Muscle of back (tissue), 11 donors: Measurements from ENCODE around the gene FAM43B. TPM values are rescaled to one million over a fixed set of nuclear protein-coding genes. Genes with fewer than 3 reads are reported as not detected.
A peak's percentile ranks its signal among the peaks of the same experiment; 100 is the strongest.

ENCODE experiments used
- DNase-seq, 3 donors: peaks; one replicate each; pipeline versions ENCODE4 v3.0.0 to v3.0.0-alpha.2; 2013
- polyA plus RNA-seq, 10 donors: library from polyadenylated mRNA; unstranded; fragments of 120-200 nt; gene quantifications; one replicate each; pipeline ENCODE4 v1.2.1, GENCODE V29; 2013; ENCODE audit not compliant: insufficient read length in 10 of 10

The FAM43B gene
- polyA plus RNA-seq, 10 donors, result 0.30 to 2.4 (median 0.81) TPM

GRCh38 chr1:20589331-20590278, 37.2 kb downstream of the FAM43B start:
- peak; percentile 38 to 79 (median 38) for DNase-seq

- DNase-seq, result no peak
Observed at GRCh38 chr1:20590306-20590777, 38.0 kb downstream of the FAM43B start.

DNA sequence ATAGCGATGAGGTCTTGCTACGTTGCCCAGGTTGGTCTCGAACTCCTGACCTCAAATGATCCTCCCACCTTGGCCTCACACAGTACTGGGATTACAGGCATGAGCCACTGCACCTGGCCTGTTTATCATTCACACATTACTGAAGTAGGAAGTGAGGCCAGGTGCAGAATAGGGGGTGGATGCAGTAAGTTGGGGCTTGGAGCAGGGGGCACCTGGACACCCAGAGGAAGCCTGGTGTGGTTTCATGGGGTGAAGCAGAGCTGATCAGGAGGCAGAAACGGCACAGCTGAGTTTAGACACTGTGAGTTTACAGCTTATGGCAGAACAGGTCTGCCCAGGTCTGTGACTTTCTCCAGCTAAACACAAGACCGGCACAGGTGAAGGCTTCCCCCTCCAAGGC, 41.4 kb downstream of the FAM43B start:
- no peak for DNase-seq

DNA sequence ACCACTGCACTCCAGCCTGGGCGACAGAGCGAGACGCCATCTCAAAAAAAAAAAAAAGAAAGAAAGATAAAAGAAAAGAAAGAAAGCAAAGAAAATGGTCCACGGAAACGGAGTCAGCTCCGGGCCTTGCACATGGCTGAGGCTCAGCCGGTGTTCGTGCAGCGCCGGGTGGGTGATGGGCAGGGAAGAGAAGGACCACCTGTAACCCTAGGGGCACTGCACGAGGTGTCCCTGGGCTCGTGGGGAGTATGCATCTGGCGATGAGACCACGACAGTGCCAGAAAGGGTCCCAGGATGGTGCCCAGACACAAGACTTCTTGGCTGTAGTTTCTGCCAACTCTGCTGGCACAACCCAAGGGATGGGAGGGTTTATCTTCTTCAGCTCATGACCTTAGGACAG, 42.4 kb downstream of the FAM43B start:
- no peak for DNase-seq

DNA sequence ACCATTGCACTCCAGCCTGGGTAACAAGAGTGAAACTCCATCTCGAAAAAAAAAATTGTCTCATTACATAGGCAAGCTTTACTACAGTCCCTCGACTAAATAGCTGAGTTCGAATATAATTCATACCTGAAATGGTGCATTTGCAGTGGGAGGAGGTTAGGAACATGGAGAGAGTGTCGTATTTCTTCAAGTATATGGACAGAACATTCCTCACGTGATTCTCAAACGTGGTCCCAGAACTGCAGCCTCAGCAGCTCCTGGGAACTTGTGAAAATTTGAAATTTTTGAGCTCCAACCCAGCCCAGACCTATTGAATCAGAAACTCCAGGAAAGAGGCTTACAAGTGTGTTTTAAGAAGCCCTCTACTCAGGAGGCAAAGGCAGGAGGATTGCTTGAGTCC, 43.7 kb downstream of the FAM43B start:
- no peak for DNase-seq

DNA sequence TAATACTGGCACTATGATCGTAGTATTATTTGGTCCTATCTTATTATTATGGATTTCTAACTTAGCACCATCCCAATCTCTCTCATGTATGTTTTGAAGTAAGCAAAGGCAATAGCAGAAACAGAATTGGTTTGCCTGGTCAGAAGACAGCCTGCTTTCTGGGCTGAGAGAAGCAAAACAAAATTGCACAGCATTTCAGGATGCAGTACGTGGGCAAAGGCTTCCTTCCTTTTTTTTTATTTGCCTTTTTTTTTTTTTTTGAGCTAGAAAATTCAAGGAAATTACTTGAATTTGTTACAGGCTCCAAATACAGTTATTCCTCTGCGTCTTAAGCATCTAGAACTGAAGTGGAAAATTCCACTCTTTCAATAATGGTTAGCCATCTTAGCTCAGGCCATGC, 45.3 kb downstream of the FAM43B start:
- DNase-seq, result no peak

GRCh38 chr1:20600156-20600555, 47.8 kb downstream of the FAM43B start:
- DNase-seq, result no peak

DNA sequence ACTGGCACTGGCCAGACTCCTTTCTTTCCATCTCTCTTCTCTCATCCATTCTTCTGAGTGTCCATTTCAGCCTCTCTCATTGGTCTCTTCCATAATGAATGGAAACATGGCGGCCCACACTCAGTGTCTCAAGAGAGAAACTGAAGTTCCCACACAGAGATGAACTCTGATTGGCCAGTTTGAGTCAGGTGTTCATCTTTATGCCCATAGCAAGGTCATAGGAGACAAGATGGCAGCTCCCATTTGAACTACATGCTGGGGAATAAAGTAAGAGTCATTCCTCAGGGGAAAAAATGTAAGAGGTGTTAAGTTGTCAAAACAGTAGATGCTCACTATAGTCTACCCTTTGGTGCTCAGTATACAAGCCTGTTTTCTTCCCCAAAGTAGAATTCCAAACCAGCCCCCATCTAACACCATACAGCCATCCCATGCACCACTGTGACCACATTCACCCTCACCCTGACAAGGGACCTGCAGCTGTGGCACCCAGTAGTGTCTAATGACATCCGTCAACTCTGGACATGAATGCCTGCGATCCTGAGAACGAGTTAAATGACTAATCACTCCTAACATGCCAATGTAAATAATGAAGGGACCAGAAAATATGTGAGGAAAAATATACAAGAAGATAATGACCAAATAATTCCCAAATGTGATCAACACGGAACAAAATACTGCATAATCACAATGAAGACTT, 48.9 kb downstream of the FAM43B start:
- no peak for DNase-seq

- DNase-seq, result no peak
Observed at GRCh38 chr1:20602851-20603450, 50.6 kb downstream of the FAM43B start.

- peak in 1 of 3 donors; percentile 82 for DNase-seq
Observed at GRCh38 chr1:20603504-20604464, 51.4 kb downstream of the FAM43B start.

Other genes with a start within 250 kb of the FAM43B start
- 10 to 100 TPM in 3 of 10 donors, 1 to 10 TPM in 7; 4.5 to 10.5 (median 8.6) TPM for gene CAMK2N1, start 66.4 kb upstream of the FAM43B start, polyA plus RNA-seq
- 10 to 100 TPM; 16.9 to 23.7 (median 18.8) TPM for gene MUL1, start 44.4 kb upstream of the FAM43B start, polyA plus RNA-seq
- 1 to 10 TPM in 1 of 10 donors, under 1 TPM in 8, not detected in 1; 0.31 to 1.1 (median 0.55) TPM for gene CDA, start 36.5 kb downstream of the FAM43B start, polyA plus RNA-seq
- gene PINK1, start 80.9 kb downstream of the FAM43B start, polyA plus RNA-seq, result 10 to 100 TPM; 36.7 to 45.7 (median 39.4) TPM
- gene DDOST, start 108.8 kb downstream of the FAM43B start, polyA plus RNA-seq, result 100 to 1,000 TPM; 113 to 173 (median 132) TPM
- 1 to 10 TPM; 1.6 to 4.4 (median 2.9) TPM for gene KIF17, start 165.4 kb downstream of the FAM43B start, polyA plus RNA-seq
- gene SH2D5, start 180.1 kb downstream of the FAM43B start, polyA plus RNA-seq, result under 1 TPM in 9 of 10 donors, not detected in 1; 0.17 to 0.54 (median 0.33) TPM
- 100 to 1,000 TPM; 126 to 233 (median 172) TPM for gene HP1BP3, start 234.7 kb downstream of the FAM43B start, polyA plus RNA-seq